Lung (tissue), 12 donors: ENCODE data around the gene ADAP1. TPM values are rescaled to one million over a fixed set of nuclear protein-coding genes. Genes with fewer than 3 reads are reported as not detected.

ENCODE experiments used
- ATAC-seq: fragments of 200-7000 bp; cut with Tn5 transposase; one replicate; pipeline ENCODE4 v1.9.1; 2020; ENCODE audit warnings: moderate number of reproducible peaks; ENCODE audit not compliant: insufficient read depth, low FRiP score
- DNase-seq, 3 donors: peaks; one replicate each; pipeline ENCODE4 v3.0.0-alpha.2; 2013 to 2017
- H3K27ac ChIP-seq, 2 donors: one replicate each; pipeline ENCODE4 v1.5.1; 2013; ENCODE audit warnings: mild to moderate bottlenecking in 2 of 2, moderate library complexity in 2 of 2, control low read depth in 1 of 2, inconsistent platforms in 1 of 2, low read depth in 1 of 2, low read length in 1 of 2
- H3K27me3 ChIP-seq, 3 donors: one replicate each; pipeline ENCODE4 v1.5.1; 2013; ENCODE audit warnings: low read length in 2 of 3; ENCODE audit not compliant: control insufficient read depth in 3 of 3, insufficient read depth in 3 of 3
- H3K36me3 ChIP-seq, 4 donors: one replicate each; pipeline ENCODE4 v1.5.1; 2013; ENCODE audit warnings: low read length in 4 of 4, mild to moderate bottlenecking in 1 of 4, moderate library complexity in 1 of 4; ENCODE audit not compliant: control insufficient read depth in 4 of 4, insufficient read depth in 4 of 4
- H3K4me1 ChIP-seq, 5 donors: one replicate each; pipeline ENCODE4 v1.5.1; 2013; ENCODE audit warnings: low read length in 5 of 5, mild to moderate bottlenecking in 2 of 5, moderate library complexity in 1 of 5; ENCODE audit not compliant: control insufficient read depth in 5 of 5, insufficient read depth in 5 of 5
- H3K4me3 ChIP-seq: one replicate; pipeline ENCODE4 v1.5.1; 2013; ENCODE audit warnings: mild to moderate bottlenecking, control low read depth, moderate library complexity
- H3K9ac ChIP-seq, 2 donors: one replicate each; pipeline ENCODE4 v1.5.1; 2013; ENCODE audit warnings: low read length in 2 of 2, control low read depth in 1 of 2; ENCODE audit not compliant: insufficient read depth in 1 of 2
- H3K9me3 ChIP-seq, 4 donors: one replicate each; pipeline ENCODE4 v1.5.1; 2013; ENCODE audit warnings: low read length in 3 of 4, mild to moderate bottlenecking in 1 of 4, moderate library complexity in 1 of 4; ENCODE audit not compliant: control insufficient read depth in 4 of 4, insufficient read depth in 3 of 4
- WGBS, 2 donors: extraction: QIAGEN DNeasy Blood & Tissue Kit; methylation state at CpG; one replicate each; pipeline ENCODE4 v1.1.7; 2013; 5-methylcytosine and 5-hydroxymethylcytosine counted together
- polyA plus RNA-seq, 2 donors: library from polyadenylated mRNA; stranded (reverse); fragments of 200-250 nt; gene quantifications; one replicate each; pipeline ENCODE4 v1.2.1, GENCODE V29; 2013
- total RNA-seq, 2 donors: library from RNA; depleted of rRNA in 1 of 2; stranded (reverse); fragments of >200 nt in 1 of 2; gene quantifications; one replicate each; pipeline ENCODE4 v1.2.1, GENCODE V29; 2014 to 2021
- TF ChIP-seq, protein P1 (sequence below): IDR thresholded peaks from 2 replicates; pipeline ENCODE4 v1.5.1; 2012; ENCODE audit warnings: mild to moderate bottlenecking; ENCODE audit errors: control extremely low read depth, extremely low read depth
- donor health status: control.
- donor health status: control.
- donor health status: Bipolar disorder and iron deficiency.
- donor health status: healthy.
- donor health status: DM: yes; HTN: yes; CAD: no.

The ADAP1 gene
- total and polyA plus RNA-seq, 4 donors = 11.5 to 39.0 (median 32.6) TPM

GRCh38 chr7:868189-868486 is 86.3 kb downstream of the ADAP1 start:
- Histone ChIP-seq H3K4me1 (peaks cover 0 to 15% (median 12%) of the 10 kb centered on the region in 5 donors), H3K27me3 (no peaks in the 10 kb centered on the region), H3K9ac (no peak overlapping the region), H3K4me3 (no peak overlapping the region), H3K36me3 (peaks cover 9 to 41% (median 38%) of the 10 kb centered on the region in 4 donors), H3K27ac (peak overlapping the region; percentile 73 to 83), H3K9me3 (no peaks in the 10 kb centered on the region)
- WGBS, 2 donors = 95% methylated on average over 17 of the region's 17 CpGs
- no peak for ATAC-seq
- TF ChIP-seq, protein P1, sequence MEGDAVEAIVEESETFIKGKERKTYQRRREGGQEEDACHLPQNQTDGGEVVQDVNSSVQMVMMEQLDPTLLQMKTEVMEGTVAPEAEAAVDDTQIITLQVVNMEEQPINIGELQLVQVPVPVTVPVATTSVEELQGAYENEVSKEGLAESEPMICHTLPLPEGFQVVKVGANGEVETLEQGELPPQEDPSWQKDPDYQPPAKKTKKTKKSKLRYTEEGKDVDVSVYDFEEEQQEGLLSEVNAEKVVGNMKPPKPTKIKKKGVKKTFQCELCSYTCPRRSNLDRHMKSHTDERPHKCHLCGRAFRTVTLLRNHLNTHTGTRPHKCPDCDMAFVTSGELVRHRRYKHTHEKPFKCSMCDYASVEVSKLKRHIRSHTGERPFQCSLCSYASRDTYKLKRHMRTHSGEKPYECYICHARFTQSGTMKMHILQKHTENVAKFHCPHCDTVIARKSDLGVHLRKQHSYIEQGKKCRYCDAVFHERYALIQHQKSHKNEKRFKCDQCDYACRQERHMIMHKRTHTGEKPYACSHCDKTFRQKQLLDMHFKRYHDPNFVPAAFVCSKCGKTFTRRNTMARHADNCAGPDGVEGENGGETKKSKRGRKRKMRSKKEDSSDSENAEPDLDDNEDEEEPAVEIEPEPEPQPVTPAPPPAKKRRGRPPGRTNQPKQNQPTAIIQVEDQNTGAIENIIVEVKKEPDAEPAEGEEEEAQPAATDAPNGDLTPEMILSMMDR = no peak
- DNase-seq = no peak

DNA sequence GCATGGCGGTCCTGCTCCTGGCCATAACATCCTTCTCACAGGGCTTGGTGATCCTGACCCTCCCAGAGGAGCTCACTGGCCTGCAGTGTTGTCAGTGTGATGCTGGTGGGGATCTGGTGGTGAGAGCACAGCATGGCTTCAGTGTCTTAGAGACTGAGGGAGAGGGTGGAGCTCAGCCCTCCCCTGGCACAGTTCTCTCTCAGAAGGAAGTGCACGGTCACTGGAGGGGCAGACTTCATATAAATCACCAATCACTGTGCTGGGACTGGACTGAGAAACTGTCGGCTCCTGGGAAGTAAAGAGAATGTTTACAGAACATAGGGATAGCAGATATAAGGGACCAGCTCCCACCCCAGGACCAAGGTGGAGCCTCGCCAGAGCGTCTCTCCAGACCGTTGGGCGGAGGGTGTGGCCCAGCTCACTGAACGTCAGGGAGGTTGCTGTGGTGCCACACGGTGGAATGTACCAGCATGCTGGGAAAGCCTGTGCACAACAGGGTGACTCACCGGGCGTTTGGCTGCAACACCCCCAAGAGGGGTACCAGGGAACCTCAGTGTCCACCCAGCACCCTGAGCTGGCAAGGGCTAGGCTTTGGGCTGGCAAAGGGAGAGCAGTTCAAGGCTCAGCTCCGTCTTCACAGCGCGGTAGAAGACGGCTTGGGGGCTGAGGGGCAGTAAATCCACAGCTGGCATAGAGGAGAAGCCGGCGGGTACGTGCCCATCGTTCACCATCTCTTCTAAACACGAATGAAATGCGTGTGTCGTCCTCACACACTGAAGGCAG is 86.9 kb downstream of the ADAP1 start:
- Histone ChIP-seq H3K4me1 (peaks cover 0 to 13% (median 11%) of the 10 kb centered on the region in 5 donors), H3K9ac (peak overlapping the region; percentile 11 to 59), H3K4me3 (no peak overlapping the region), H3K36me3 (peaks cover 10 to 40% (median 37%) of the 10 kb centered on the region in 4 donors), H3K27ac (peak overlapping the region; percentile 73 to 83), H3K27me3 (no peaks in the 10 kb centered on the region), H3K9me3 (no peaks in the 10 kb centered on the region)
- peak; percentile 35 for ATAC-seq
- DNase-seq = peak; percentile 66 to 78 (median 69)
- 69 to 87% methylated on average over 22 of the region's 22 CpGs for WGBS, 2 donors
- TF ChIP-seq, protein P1 = no peak

DNA sequence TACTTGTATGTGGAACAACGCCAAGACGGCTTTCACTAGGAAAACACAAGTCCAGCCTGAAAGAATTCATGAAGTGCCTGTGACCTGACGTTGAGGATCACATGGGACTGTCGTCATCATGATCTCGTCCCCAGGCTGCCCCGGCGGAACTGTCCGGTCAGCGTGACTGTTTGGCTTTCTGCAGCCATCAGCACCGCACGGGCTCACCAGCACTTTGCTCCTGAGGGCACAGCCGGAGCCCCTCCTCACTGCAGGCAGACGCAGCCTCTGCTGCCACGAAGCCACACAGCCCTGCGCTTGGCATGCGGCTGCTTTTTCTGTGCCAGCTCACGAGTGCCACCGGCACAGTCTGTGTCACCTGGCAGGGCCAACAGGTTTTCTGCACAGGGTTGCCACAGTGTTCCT is 87.5 kb downstream of the ADAP1 start:
- ATAC-seq (no peak), DNase-seq (peak; percentile 85 to 91 (median 90))
- TF ChIP-seq, protein P1 = no peak
- Histone ChIP-seq H3K27ac (peak overlapping the region; percentile 73 to 83), H3K9me3 (no peaks in the 10 kb centered on the region), H3K4me3 (no peak overlapping the region), H3K27me3 (no peaks in the 10 kb centered on the region), H3K36me3 (peaks cover 16 to 39% (median 35%) of the 10 kb centered on the region in 4 donors), H3K4me1 (peaks cover 0 to 13% (median 11%) of the 10 kb centered on the region in 5 donors), H3K9ac (peak overlapping the region; percentile 11 to 59)
- 67 to 77% methylated on average over 18 of the region's 18 CpGs for WGBS, 2 donors
